C4-2B (cell line): ENCODE results near the gene WDR6.

ENCODE experiments used
- CTCF ChIP-seq: fragments of 450-650 bp; conservative IDR thresholded peaks from 2 replicates; pipeline ENCODE4 v1.5.1; 2017; ENCODE audit warnings: mild to moderate bottlenecking
- ZFX ChIP-seq: fragments of 450-650 bp; IDR thresholded peaks from 2 replicates; pipeline ENCODE4 v1.6.1; 2017

GRCh38 chr3:49023775-49024174 is 16.6 kb downstream of the WDR6 start:
- TF ChIP-seq CTCF (no peak), ZFX (no peak)
